HepG2 (cell line): ENCODE results near the gene GBX1. TPM values are rescaled to one million over a fixed set of nuclear protein-coding genes. Genes with fewer than 3 reads are reported as not detected.

Experiments
- ATAC-seq: fragments of 200-7000 bp; cut with Tn5 transposase; 3 replicates; pipeline ENCODE4 v1.9.1; 2020; ENCODE audit warnings: mild to moderate bottlenecking, moderate library complexity
- BruUV-seq: library from RNA; stranded (reverse); fragments of 400-500 nt; replicated peaks from 2 replicates; lab custom pipeline; 2021; lab: Mats Ljungman, UMichigan
- CTCF ChIA-PET: fragments of 300-600 bp; formaldehyde crosslinking; extraction: SDS; loops from one replicate; lab custom pipeline; 2021; ENCODE audit warnings: low total read pairs, inconsistent platforms, low intra/inter-chr PET ratio; lab: Yijun Ruan, JAX
- POLR2A ChIA-PET: fragments of 350-600 bp; sonication (Branson Sonifier 250); formaldehyde crosslinking; loops from one replicate; lab custom pipeline; 2020; ENCODE audit warnings: antibody characterized with exemption, inconsistent platforms; lab: Yijun Ruan, JAX
- DNase-seq: peaks from one replicate; pipeline ENCODE4 v3.0.0-alpha.2; 2015; ENCODE audit warnings: low spot score
- FAIRE-seq: peaks from 3 replicates; lab custom pipeline; 2011; peaks lifted over from hg19 to GRCh38; lab: Jason Lieb, UNC
- H2AFZ ChIP-seq: one replicate; pipeline ENCODE4 v1.6.1; 2011; ENCODE audit warnings: low read length, inconsistent platforms
- H3K27ac ChIP-seq: fragments of 300-600 bp; 3 replicates; pipeline ENCODE4 v1.8.0; 2011; ENCODE audit warnings: mixed run types, mild to moderate bottlenecking, mixed read lengths, low read length, inconsistent platforms; ENCODE audit not compliant: insufficient read depth; ENCODE audit errors: extremely low read length
- H3K27me3 ChIP-seq, 2 experiments: fragments of 200-600 bp in 1 of 2; 2 replicates in 1 of 2; 3 replicates in 1 of 2; pipeline versions ENCODE4 v1.6.0 to v1.8.0; 2011; ENCODE audit warnings: low read length in 2 of 2, mild to moderate bottlenecking in 2 of 2, moderate library complexity in 2 of 2, inconsistent platforms in 1 of 2; ENCODE audit not compliant: insufficient read depth in 2 of 2, control insufficient read depth in 1 of 2
- H3K36me3 ChIP-seq, 2 experiments: fragments of 200-600 bp in 1 of 2; replicated peaks in 1 of 2; 2 replicates in 1 of 2; 3 replicates in 1 of 2; pipeline versions ENCODE4 v1.5.1 to v1.8.0; 2011; ENCODE audit warnings: low read length in 2 of 2, inconsistent platforms in 1 of 2; ENCODE audit not compliant: insufficient read depth in 2 of 2, control insufficient read depth in 1 of 2
- H3K4me1 ChIP-seq: 2 replicates; pipeline ENCODE4 v1.5.1; 2012; ENCODE audit warnings: low read length, inconsistent platforms; ENCODE audit not compliant: insufficient read depth
- H3K4me2 ChIP-seq: 2 replicates; pipeline ENCODE4 v1.6.0; 2011; ENCODE audit warnings: low read depth, low read length, inconsistent platforms
- H3K4me3 ChIP-seq, 3 experiments: fragments of 200-600 bp in 1 of 3; sonication (generic), shearing (Covaris generic) in 1 of 3; replicated peaks in 1 of 3; 2 replicates each; pipeline ENCODE4 v1.5.1; 2011 to 2016; ENCODE audit warnings: low read length in 3 of 3, inconsistent platforms in 2 of 3, low read depth in 2 of 3, mild to moderate bottlenecking in 2 of 3, control low read depth in 1 of 3, mixed read lengths in 1 of 3; ENCODE audit not compliant: insufficient read depth in 1 of 3
- H3K79me2 ChIP-seq: one replicate; pipeline ENCODE4 v1.6.1; 2011; ENCODE audit warnings: low read length, inconsistent platforms; ENCODE audit not compliant: insufficient read depth
- H3K9ac ChIP-seq: 2 replicates; pipeline ENCODE4 v1.6.0; 2011; ENCODE audit warnings: mild to moderate bottlenecking, low read depth, low read length, inconsistent platforms; ENCODE audit not compliant: insufficient read depth
- H3K9me3 ChIP-seq: 2 replicates; pipeline ENCODE4 v1.5.1; 2012; ENCODE audit warnings: mild to moderate bottlenecking, low read length
- H4K20me1 ChIP-seq: 2 replicates; pipeline ENCODE4 v1.6.0; 2011; ENCODE audit warnings: inconsistent platforms, mild to moderate bottlenecking, low read length, moderate library complexity; ENCODE audit not compliant: insufficient read depth
- ATF3 ChIP-seq: sonication (generic); formaldehyde crosslinking; IDR thresholded peaks from 2 replicates; pipeline ENCODE4 v1.4.0; 2020; ENCODE audit warnings: missing genetic modification reagents
- CEBPZ ChIP-seq: IDR thresholded peaks from 2 replicates; pipeline ENCODE4 v1.6.1; 2012; ENCODE audit warnings: low read length, improper control_type of control experiment
- DNMT3B ChIP-seq: conservative IDR thresholded peaks from 2 replicates; pipeline ENCODE4 v1.6.1; 2016; ENCODE audit warnings: missing biosample characterization, control low read depth
- HCFC1 ChIP-seq: fragments of 150-350 bp; IDR thresholded peaks from 2 replicates; pipeline ENCODE4 v1.6.1; 2014; ENCODE audit warnings: low read depth, low read length
- IKZF4 ChIP-seq: sonication (generic); formaldehyde crosslinking; IDR thresholded peaks from 2 replicates; pipeline ENCODE4 v1.5.1; 2020; ENCODE audit warnings: borderline replicate concordance, mild to moderate bottlenecking, low read depth, missing genetic modification reagents; ENCODE audit errors: not compliant biosample characterization
- JDP2 ChIP-seq: sonication (generic); formaldehyde crosslinking; IDR thresholded peaks from 2 replicates; pipeline ENCODE4 v1.8.1; 2022; ENCODE audit warnings: missing genetic modification reagents, borderline replicate concordance
- NFYB ChIP-seq: sonication (generic); formaldehyde crosslinking; IDR thresholded peaks from 2 replicates; pipeline ENCODE4 v1.4.0; 2020; ENCODE audit warnings: missing genetic modification reagents
- NPAS2 ChIP-seq: sonication (generic); formaldehyde crosslinking; IDR thresholded peaks from 2 replicates; pipeline ENCODE4 v1.8.0; 2022; ENCODE audit warnings: mild to moderate bottlenecking, missing genetic modification reagents, borderline replicate concordance
- PCBP2 ChIP-seq: fragments of 200-400 bp; formaldehyde crosslinking; optimal IDR thresholded peaks from 2 replicates; pipeline ENCODE3; 2018; ENCODE audit warnings: low read length, low read depth; ENCODE audit not compliant: poor library complexity, severe bottlenecking
- POLR2AphosphoS5 ChIP-seq: IDR thresholded peaks from 2 replicates; pipeline ENCODE4 v1.6.1; 2012; ENCODE audit warnings: low read depth, low read length
- ZBTB46 ChIP-seq: sonication (generic); formaldehyde crosslinking; IDR thresholded peaks from 2 replicates; pipeline ENCODE4 v1.4.0; 2020; ENCODE audit warnings: mild to moderate bottlenecking, missing genetic modification reagents, borderline replicate concordance
- ZNF256 ChIP-seq: sonication (generic); formaldehyde crosslinking; conservative IDR thresholded peaks from 2 replicates; pipeline ENCODE4 v1.4.0; 2020; ENCODE audit warnings: missing genetic modification reagents
- ZNF263 ChIP-seq: sonication (generic); formaldehyde crosslinking; IDR thresholded peaks from 2 replicates; pipeline ENCODE4 v1.4.0; 2020; ENCODE audit warnings: missing genetic modification reagents
- ZNF468 ChIP-seq: sonication (generic); formaldehyde crosslinking; IDR thresholded peaks from 2 replicates; pipeline ENCODE4 v1.8.0; 2022; ENCODE audit warnings: mild to moderate bottlenecking, moderate library complexity, missing genetic modification reagents
- ZNF543 ChIP-seq: sonication (generic); formaldehyde crosslinking; IDR thresholded peaks from 2 replicates; pipeline ENCODE4 v1.4.0; 2020; ENCODE audit warnings: mild to moderate bottlenecking, missing genetic modification reagents
- WGBS: methylation state at CpG from one replicate; pipeline ENCODE4 v1.1.6; 2017; ENCODE audit warnings: low lambda C conversion rate; 5-methylcytosine and 5-hydroxymethylcytosine counted together
- in situ Hi-C: cut with HindIII; loops from 2 replicates; pipeline ENCODE4 v1.10.0; 2017; ENCODE audit warnings: low pct_unique_long_range_greater_than_20kb; ENCODE audit not compliant: extremely low pct_ligation_motif_present
- intact Hi-C: fragments of 100-400 bp; cut with micrococcal nuclease; formaldehyde crosslinking; loops from one replicate; pipeline ENCODE4 v1.10.0; 2022; ENCODE audit not compliant: unreplicated experiment
- polyA plus RNA-seq, 8 experiments: library from polyadenylated mRNA; depleted of rRNA in 3 of 8; stranded (reverse) in 7 of 8; unstranded in 1 of 8; fragments of >200 nt; fragmentation: Illumina TruSeq in 4 of 8; extraction: Trizol in 4 of 8; gene quantifications; 2 replicates each; pipeline versions ENCODE4 v1.2.1 to v1.2.3, GENCODE V29; 2011 to 2016; ENCODE audit warnings: low read depth in 4 of 8, missing spikeins in 1 of 8, mixed read lengths in 1 of 8; ENCODE audit not compliant: insufficient read depth in 1 of 8
- total RNA-seq, 5 experiments: library from RNA; depleted of rRNA; stranded (reverse); fragments of >200 nt; fragmentation: Illumina TruSeq; extraction: Trizol; gene quantifications; 2 replicates each; pipeline ENCODE4 v1.2.3, GENCODE V29; 2016; ENCODE audit warnings: low read depth in 1 of 5

The GBX1 gene
- total and polyA plus RNA-seq, 2 of the 13 experiments (the other 11 are each of a cell fraction or from before 2014, with no cell fraction given) = not detected

GRCh38 chr7:151186640-151187408 is 19.3 kb upstream of the GBX1 start, which contains the start of gene ASB10:
ASB10 (minus strand) TSS chr7:151187250; CDS start chr7:151187130, 120 bp downstream.
- POLR2A ChIA-PET = no interaction called here
- no peak within 1 kb of the TSS for H3K4me3 ChIP-seq
- DNase-seq = no peak
- peaks cover 1 to 37% of the 10 kb centered on the region in 2 experiments; a peak in 3 of 5 replicates for H3K27me3 ChIP-seq
- H3K9ac ChIP-seq = no peak within 1 kb of the TSS
- no peaks in the 10 kb centered on the region for H3K36me3 ChIP-seq
- H3K79me2 ChIP-seq = no peaks in the 10 kb centered on the region
- BruUV-seq = no TSS peak
- in situ Hi-C loops (no loop called here), intact Hi-C loops (no loop called here)
- H4K20me1 ChIP-seq = no peaks in the 10 kb centered on the region
- WGBS = 26% methylated on average over 10 of the region's 22 CpGs
- no peak within 1 kb of the TSS for H2AFZ ChIP-seq
- no peak within 1 kb of the TSS for H3K27ac ChIP-seq
- no peaks in the 10 kb centered on the region for H3K4me1 ChIP-seq
- TF ChIP-seq ZNF263 (CRISPR knock-in tag) (no peak), POLR2AphosphoS5 (no peak), ZNF543 (CRISPR knock-in tag) (no peak), JDP2 (CRISPR knock-in tag) (no peak), ZNF468 (CRISPR knock-in tag) (no peak), ZNF256 (CRISPR knock-in tag) (no peak), NFYB (no peak), ZBTB46 (CRISPR knock-in tag) (no peak), ATF3 (CRISPR knock-in tag) (no peak), DNMT3B (CRISPR knock-in tag) (no peak), CEBPZ (no peak), HCFC1 (no peak), NPAS2 (CRISPR knock-in tag) (no peak), IKZF4 (no peak), PCBP2 (no peak)
- TF ChIP-seq, all 625 proteins: peak for 0
- CTCF ChIA-PET = no interaction called here
- FAIRE-seq (no peak), ATAC-seq (peak; percentile 11; the same call in 1 of the 3 replicates)
- H3K4me2 ChIP-seq = no peak within 1 kb of the TSS
- no peaks in the 10 kb centered on the region for H3K9me3 ChIP-seq
